DMS 273 (cell line): ENCODE data around the gene ELOVL1.

Experiments used
- DNase-seq: peaks from one replicate; lab custom pipeline; 2025; ENCODE audit not compliant: unreplicated experiment; lab: John Stamatoyannopoulos, UW

The ELOVL1 gene

GRCh38 chr1:43331688-43332087 is 36.1 kb downstream of the ELOVL1 start:
- no peak for DNase-seq

- no peak for DNase-seq
Observed at GRCh38 chr1:43329995-43330751, 37.6 kb downstream of the ELOVL1 start.

- no peak for DNase-seq
Observed at GRCh38 chr1:43327549-43328292, 40.1 kb downstream of the ELOVL1 start.

GRCh38 chr1:43325381-43325780 is 42.4 kb downstream of the ELOVL1 start:
- DNase-seq: no peak

GRCh38 chr1:43324810-43325209 is 43.0 kb downstream of the ELOVL1 start:
- DNase-seq: no peak

- DNase-seq: no peak
Observed at GRCh38 chr1:43322506-43322905, 45.3 kb downstream of the ELOVL1 start.

GRCh38 chr1:43321331-43321891 is 46.4 kb downstream of the ELOVL1 start:
- no peak for DNase-seq

- DNase-seq: no peak
Observed at GRCh38 chr1:43319766-43320165, 48.0 kb downstream of the ELOVL1 start.

- DNase-seq: no peak
Observed at GRCh38 chr1:43319288-43319687, 48.5 kb downstream of the ELOVL1 start.

- DNase-seq: no peak
Observed at GRCh38 chr1:43318831-43319230, 49.0 kb downstream of the ELOVL1 start.

GRCh38 chr1:43317817-43318471 is 49.9 kb downstream of the ELOVL1 start:
- peak; percentile 72 for DNase-seq

- no peak for DNase-seq
Observed at GRCh38 chr1:43316738-43317520, 50.9 kb downstream of the ELOVL1 start.

GRCh38 chr1:43315963-43316737 is 51.7 kb downstream of the ELOVL1 start:
- no peak for DNase-seq

- no peak for DNase-seq
Observed at GRCh38 chr1:43315481-43315880, 52.3 kb downstream of the ELOVL1 start.

GRCh38 chr1:43314233-43314632 is 53.6 kb downstream of the ELOVL1 start:
- no peak for DNase-seq

GRCh38 chr1:43313771-43314170 is 54.0 kb downstream of the ELOVL1 start:
- DNase-seq: no peak
